KBM-7 (cell line): ENCODE data around the gene SIAH3.
A peak's percentile ranks its signal among the peaks of the same experiment; 100 is the strongest.
"Not testable (repeated sequence)": the region's sequence is repeated elsewhere in the genome, so short reads cannot be mapped to it uniquely, and the experiment has no call there.

ENCODE experiments used
- DNase-seq: peaks from one replicate; pipeline ENCODE4 v3.0.0-alpha.2; 2015
- in situ Hi-C: fragments of 300-500 bp; cut with MboI; formaldehyde crosslinking; loops from 2 replicates; pipeline ENCODE4 v1.14.3; 2020; ENCODE audit warnings: low sequenced_read_pairs, low pct_unique_long_range_greater_than_20kb, mixed read lengths

Gene SIAH3

DNA sequence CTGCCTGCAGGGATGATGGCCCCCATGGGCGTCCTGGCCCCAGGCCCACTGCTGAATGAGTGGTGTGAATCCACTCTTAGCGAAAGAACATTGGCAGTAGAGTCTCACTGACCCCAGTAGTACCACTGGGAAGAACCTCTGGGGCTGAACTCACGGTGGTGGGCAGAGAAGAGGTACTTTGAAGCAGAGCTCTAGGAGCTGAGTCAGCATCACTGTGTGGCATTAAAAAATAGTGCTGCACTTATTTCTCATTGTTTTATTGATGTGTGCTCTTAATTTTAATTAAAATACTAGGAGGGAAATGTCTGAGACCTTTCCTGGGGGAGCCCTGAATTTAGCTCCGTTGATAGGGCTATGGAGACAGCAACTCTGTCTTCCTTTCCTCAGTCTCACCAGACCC is 88.1 kb downstream of the SIAH3 start:
- in situ Hi-C loops: no loop called here
- DNase-seq: no peak

DNA sequence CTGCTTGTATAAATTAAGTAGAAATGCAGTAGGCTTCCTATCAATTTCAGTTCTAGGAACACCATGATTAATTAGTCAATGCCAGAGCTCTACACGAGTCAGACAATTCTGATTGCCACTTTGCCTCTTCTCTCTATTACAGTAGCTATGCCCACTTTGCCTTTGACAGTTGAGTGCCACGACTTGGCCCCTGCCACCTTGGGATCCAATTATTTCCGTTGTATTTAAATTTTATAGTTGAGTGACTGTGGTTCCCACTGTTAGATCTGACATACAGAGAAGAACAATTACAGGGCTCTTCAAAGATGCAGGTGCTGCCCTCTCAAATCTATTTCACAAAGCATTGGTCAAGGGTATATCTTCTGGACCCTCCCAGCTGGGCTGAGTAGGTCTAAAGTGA is 94.0 kb downstream of the SIAH3 start:
- DNase-seq, in situ Hi-C loops: not testable (repeated sequence)

GRCh38 chr13:45756498-45756897 is 95.1 kb downstream of the SIAH3 start:
- in situ Hi-C loops, DNase-seq: not testable (repeated sequence)

GRCh38 chr13:45752510-45752909 is 99.0 kb downstream of the SIAH3 start:
- in situ Hi-C loops: no loop called here

DNA sequence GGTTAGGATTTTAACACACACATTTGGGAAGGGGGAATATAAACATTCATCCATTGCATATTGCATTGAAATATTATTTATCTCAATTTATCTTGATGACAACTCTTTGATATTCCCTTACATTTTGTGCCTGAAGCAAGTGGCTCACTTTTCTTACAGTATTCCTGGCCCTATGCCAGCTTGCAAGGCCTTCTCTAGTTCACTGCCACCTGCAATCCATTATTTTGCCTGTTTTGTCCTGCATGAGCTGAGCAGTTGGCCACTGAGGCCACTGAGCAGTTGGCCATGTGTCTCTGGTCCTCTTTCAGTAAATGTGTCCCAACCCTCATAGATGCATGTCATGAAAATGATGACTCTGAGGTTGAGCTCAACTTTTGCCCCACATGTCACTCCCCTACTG is 99.7 kb downstream of the SIAH3 start:
- no peak for DNase-seq
- in situ Hi-C loops: no loop called here

More at GRCh38 chr13:45752510-45752909, 99.0 kb downstream of the SIAH3 start:
- no peak for DNase-seq

GRCh38 chr13:45750566-45750965 is 101.0 kb downstream of the SIAH3 start:
- no peak for DNase-seq
- in situ Hi-C loops: no loop called here

DNA sequence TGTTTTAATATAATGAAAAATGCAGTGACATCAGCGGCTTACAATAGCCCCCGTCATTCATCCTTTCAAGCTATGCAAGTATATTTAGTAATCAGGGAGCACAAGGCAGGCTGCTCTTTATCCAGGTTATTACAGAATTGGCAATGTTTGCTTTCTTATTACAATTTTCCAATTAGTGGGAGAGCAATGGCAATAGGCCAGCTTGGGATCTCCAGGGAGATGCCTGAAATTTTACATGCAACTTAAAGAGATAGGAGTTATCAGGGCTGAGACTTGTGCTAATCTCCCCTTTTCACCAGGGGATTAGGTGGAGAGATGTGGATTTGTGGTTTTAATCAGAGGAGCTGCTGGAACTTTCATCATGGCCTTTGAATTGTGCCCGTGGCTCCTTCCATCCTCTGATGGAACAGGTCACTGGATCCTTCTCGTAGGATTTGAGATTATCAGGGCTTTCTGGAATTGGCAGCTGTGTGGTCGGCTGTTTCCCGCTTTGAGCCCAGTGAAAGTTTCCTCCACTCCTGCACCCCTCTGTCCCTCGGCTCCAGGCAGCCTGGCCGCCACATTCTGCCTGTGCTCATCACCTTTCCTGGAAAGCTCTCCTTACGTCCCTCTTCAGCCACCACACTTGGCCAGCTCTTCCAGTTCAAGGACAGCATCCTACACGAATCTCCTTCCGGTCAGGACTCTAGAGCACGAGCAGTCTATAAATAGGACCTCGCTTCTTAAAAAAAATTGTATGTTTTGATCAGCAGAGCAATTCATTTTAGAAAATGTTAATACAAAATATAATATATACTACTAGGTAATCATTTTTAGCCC is 102.4 kb downstream of the SIAH3 start:
- in situ Hi-C loops: no loop called here
- DNase-seq: no peak

DNA sequence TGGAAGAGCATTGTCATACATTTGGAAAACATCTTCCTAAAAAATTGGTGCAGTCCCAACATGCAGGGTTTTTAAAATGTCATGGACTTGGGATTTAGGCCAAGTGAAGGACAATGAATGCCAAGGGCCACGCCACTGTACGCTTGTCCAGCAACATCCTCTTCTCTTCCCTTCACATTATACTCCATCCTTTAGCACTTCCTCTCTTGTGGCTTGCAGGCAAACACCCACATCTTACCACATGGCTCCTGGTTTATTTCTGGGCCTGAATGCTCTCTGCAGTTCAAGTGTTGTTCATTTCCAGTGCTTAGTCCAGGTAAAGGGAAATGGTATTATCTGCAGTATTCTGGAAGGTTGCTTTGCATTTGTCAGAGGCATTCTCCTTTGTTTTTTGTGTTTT is 104.5 kb downstream of the SIAH3 start:
- peak; percentile 34 for DNase-seq
- in situ Hi-C loops: no loop called here

- DNase-seq: no peak
- in situ Hi-C loops: no loop called here
Measured at GRCh38 chr13:45744979-45745378, 106.6 kb downstream of the SIAH3 start.

DNA sequence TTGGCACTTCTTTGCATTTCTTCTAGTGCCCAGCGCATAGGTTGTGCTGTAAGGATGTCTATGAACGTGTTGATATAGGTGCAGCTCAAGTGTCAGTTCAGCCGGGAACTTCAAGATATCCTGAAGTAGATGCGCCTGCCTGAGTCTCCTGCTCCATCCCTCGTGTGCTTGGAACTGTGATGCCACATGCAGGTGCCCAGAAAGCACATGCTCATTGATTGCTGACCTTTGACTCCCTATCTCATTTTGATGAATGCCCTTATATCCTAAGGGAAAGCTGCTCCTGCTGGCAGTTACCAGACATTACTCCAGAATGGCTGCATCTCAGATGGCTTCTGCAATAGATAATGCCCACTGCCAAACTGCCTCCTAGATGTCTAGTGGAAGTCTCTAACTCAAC is 108.6 kb downstream of the SIAH3 start:
- in situ Hi-C loops: no loop called here
- no peak for DNase-seq

DNA sequence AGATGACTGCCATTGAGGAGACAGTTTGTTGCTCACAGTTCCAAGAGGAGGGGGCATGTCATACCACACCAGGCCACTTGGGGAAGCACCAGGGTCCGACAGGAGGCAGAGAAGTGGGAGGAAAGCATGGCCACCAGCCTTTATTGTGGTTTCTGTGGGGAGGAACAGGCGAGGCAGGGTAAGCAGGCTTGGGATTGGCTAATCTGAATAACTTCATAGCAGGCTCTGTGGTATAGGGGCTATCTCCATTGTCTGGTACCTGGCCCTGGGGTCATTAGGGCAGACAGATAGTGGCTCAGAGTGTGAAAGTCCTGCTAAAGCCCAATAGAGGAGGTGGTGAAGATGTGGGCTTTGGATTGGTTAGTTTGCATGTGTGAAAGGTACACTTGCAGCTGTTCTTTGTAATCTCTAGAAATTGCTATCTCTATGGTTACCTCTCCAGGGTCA is 114.0 kb downstream of the SIAH3 start:
- in situ Hi-C loops: no loop called here
- DNase-seq: peak; percentile 69

DNA sequence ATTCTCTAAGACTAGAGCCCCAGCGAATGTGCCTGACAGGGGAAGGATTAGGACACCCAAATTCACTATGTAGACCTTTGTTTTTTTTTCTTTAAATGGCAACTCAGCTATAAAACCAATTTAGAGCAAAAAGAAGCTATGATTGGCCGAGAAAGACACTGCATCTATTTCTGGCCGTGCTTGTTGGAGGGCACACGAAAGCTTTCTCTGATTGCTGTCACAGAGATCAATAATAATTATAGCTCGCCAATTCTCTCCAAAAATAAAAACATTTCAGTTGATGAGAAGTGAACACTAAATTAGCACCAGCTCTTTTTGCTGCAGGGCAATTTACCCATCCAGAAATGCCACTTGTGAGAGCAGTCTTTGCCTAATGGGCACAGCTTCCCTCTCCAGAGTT is 118.2 kb downstream of the SIAH3 start:
- no peak for DNase-seq
- in situ Hi-C loops: no loop called here

DNA sequence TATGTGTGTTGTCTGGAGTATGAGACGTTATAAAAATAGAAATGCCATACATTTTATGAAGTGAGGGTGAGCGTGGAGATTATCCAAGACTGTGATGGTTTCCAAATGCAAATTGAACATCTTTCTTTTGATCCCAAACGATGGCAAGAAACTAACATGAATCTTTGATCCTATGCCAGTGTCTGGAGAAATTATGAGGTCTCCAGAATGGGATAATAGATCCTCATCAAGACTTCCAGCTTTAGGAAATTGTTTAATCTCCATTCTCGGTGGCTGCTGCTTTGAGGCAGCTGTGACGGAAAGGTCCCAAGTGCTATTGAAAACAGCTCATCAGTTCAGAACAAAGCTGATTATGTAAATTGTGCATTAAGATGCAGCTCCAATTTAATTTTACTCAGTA is 118.6 kb downstream of the SIAH3 start:
- no peak for DNase-seq
- in situ Hi-C loops: no loop called here

- no peak for DNase-seq
- in situ Hi-C loops: no loop called here
Measured at GRCh38 chr13:45731455-45731854, 120.1 kb downstream of the SIAH3 start.

- DNase-seq: peak; percentile 69
- in situ Hi-C loops: no loop called here
Measured at GRCh38 chr13:45728759-45729158, 122.8 kb downstream of the SIAH3 start.
